Measurements from ENCODE around the gene TTC17.

TTC17 gene

GRCh38 chr11:43523632-43524031 lies 164.9 kb downstream of the TTC17 start:
- TF ChIP-seq CTCF (conservative IDR thresholded peaks at IDR 0.05; ENCODE audit: low read length) (no peak), EZH2phosphoT487 (IDR thresholded peaks at IDR 0.05; ENCODE audit: borderline replicate concordance) (no peak)
- Histone ChIP-seq H3K4me2 (ENCODE audit: low read depth, low read length, poor library complexity, severe bottlenecking) (no peak overlapping the region), H3K9me3 (ENCODE audit: insufficient read depth, low read depth, low read length) (peaks cover 5% of the 10 kb centered on the region; the same call in 1 of the 2 replicates), H3K4me3 (ENCODE audit: low read length, poor library complexity, severe bottlenecking) (no peak overlapping the region), H3K4me1 (ENCODE audit: insufficient read depth, low read length, poor library complexity, severe bottlenecking) (no peaks in the 10 kb centered on the region), H3K79me2 (ENCODE audit: insufficient read depth, low read length) (no peaks in the 10 kb centered on the region), H4K20me1 (ENCODE audit: insufficient read depth, low read length, poor library complexity, severe bottlenecking) (no peaks in the 10 kb centered on the region), H3K36me3 (ENCODE audit: insufficient read depth, low read length) (no peaks in the 10 kb centered on the region), H3K9me2 (replicated peaks; ENCODE audit: low read depth, low read length) (no peaks in the 10 kb centered on the region), H3K9ac (ENCODE audit: low read depth, low read length, poor library complexity, severe bottlenecking) (no peak overlapping the region), H3F3A (ENCODE audit: low read depth) (no peaks in the 10 kb centered on the region), H2AFZ (ENCODE audit: low read length) (no peak overlapping the region), H3K27me3 (ENCODE audit: insufficient read depth, low read length, poor library complexity, severe bottlenecking) (no peaks in the 10 kb centered on the region)

- H3K36me3 ChIP-seq (ENCODE audit: insufficient read depth, low read length) = no peaks in the 10 kb centered on the region
- no peaks in the 10 kb centered on the region for H3F3A ChIP-seq (ENCODE audit: low read depth)
- no peaks in the 10 kb centered on the region for H3K4me1 ChIP-seq (ENCODE audit: insufficient read depth, low read length, poor library complexity, severe bottlenecking)
- H2AFZ ChIP-seq (ENCODE audit: low read length) = no peak overlapping the region
- H3K9me2 ChIP-seq (replicated peaks; ENCODE audit: low read depth, low read length) = no peaks in the 10 kb centered on the region
- H3K27me3 ChIP-seq (ENCODE audit: insufficient read depth, low read length, poor library complexity, severe bottlenecking) = no peaks in the 10 kb centered on the region
- H3K4me3 ChIP-seq (ENCODE audit: low read length, poor library complexity, severe bottlenecking) = no peak overlapping the region
- no peaks in the 10 kb centered on the region for H4K20me1 ChIP-seq (ENCODE audit: insufficient read depth, low read length, poor library complexity, severe bottlenecking)
- no peaks in the 10 kb centered on the region for H3K9me3 ChIP-seq (ENCODE audit: insufficient read depth, low read depth, low read length)
- H3K4me2 ChIP-seq (ENCODE audit: low read depth, low read length, poor library complexity, severe bottlenecking) = no peak overlapping the region
- TF ChIP-seq CTCF (conservative IDR thresholded peaks at IDR 0.05; ENCODE audit: low read length) (no peak), EZH2phosphoT487 (IDR thresholded peaks at IDR 0.05; ENCODE audit: borderline replicate concordance) (no peak)
- H3K9ac ChIP-seq (ENCODE audit: low read depth, low read length, poor library complexity, severe bottlenecking) = no peak overlapping the region
- H3K79me2 ChIP-seq (ENCODE audit: insufficient read depth, low read length) = no peaks in the 10 kb centered on the region
Measured at GRCh38 chr11:43532041-43532440, 173.3 kb downstream of the TTC17 start.

DNA sequence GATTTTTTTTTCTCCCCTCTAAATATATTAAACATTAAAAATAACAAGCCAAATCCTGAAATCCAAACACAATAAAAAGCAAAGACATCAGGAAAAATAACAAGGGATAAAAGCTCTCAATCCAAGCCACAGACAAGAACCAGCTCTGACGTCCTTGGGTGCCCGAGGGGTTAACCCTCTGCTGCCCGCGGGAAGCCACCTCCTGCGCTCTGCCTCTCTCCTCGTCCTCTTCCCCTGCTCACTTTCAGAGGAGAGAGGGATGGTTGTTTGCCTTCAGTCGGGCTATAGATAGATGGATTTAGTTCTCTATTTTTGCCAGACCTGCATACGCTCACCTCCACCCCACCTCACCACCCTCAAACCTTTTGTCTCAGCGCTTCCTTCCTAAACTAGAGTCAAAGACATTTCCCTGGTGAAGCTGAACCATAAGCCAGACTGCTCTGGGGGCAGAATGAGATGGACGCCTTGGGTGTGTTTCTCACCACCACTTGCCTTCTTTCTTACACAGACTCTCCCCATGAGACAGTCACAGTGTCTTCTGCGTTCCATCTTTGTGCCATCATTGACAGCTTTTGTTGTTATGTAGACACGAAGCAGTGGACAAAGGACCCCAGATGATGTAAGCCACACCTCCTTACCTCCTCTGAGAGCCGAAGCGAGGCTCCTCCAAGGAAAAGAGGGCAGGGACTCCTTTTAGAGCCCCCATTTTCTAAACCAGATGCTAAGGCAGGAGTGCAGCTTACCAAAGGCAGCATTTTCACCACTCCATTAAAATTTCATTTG lies 179.3 kb downstream of the TTC17 start:
- Histone ChIP-seq H4K20me1 (ENCODE audit: insufficient read depth, low read length, poor library complexity, severe bottlenecking) (no peaks in the 10 kb centered on the region), H3K4me1 (ENCODE audit: insufficient read depth, low read length, poor library complexity, severe bottlenecking) (no peaks in the 10 kb centered on the region), H3K79me2 (ENCODE audit: insufficient read depth, low read length) (no peaks in the 10 kb centered on the region), H3K4me2 (ENCODE audit: low read depth, low read length, poor library complexity, severe bottlenecking) (no peak overlapping the region), H3K9ac (ENCODE audit: low read depth, low read length, poor library complexity, severe bottlenecking) (no peak overlapping the region), H3K36me3 (ENCODE audit: insufficient read depth, low read length) (no peaks in the 10 kb centered on the region), H3K27me3 (ENCODE audit: insufficient read depth, low read length, poor library complexity, severe bottlenecking) (no peaks in the 10 kb centered on the region), H3F3A (ENCODE audit: low read depth) (no peaks in the 10 kb centered on the region), H3K9me2 (replicated peaks; ENCODE audit: low read depth, low read length) (no peaks in the 10 kb centered on the region), H3K9me3 (ENCODE audit: insufficient read depth, low read depth, low read length) (no peaks in the 10 kb centered on the region), H3K4me3 (ENCODE audit: low read length, poor library complexity, severe bottlenecking) (no peak overlapping the region), H2AFZ (ENCODE audit: low read length) (no peak overlapping the region)
- no peak for TF ChIP-seq CTCF (conservative IDR thresholded peaks at IDR 0.05; ENCODE audit: low read length)
- TF ChIP-seq EZH2phosphoT487 (IDR thresholded peaks at IDR 0.05; ENCODE audit: borderline replicate concordance) = no peak

Data from Loucy (cell line).